ENCODE measurements around the gene SPATC1L.

SPATC1L gene

DNA sequence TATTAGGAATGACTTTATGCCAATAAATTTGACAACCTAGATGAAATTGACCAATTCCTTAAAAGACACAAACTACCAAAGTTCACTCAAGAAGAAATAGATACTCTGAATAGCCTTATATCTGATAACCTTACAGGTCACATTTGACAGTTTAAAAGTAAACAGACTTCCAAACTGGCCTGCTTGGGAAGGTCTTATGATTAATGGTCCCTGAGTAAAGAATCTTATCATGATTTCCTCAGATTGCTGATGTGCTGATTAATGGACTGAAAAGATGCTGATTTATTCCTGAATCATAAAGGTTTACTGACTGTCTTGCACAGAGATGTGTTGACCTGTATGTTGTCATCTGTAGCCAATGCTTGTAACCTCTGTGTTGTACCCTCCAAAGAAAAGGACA, 19.2 kb downstream of the SPATC1L start:
- DNase-seq (ENCODE audit: extremely low read depth, low read depth) = no peak
- no peak for TF ChIP-seq CTCF (IDR thresholded peaks at IDR 0.05; ENCODE audit: low read depth, low read length)

GRCh38 chr21:46163380-46163779, 20.9 kb downstream of the SPATC1L start:
- TF ChIP-seq CTCF (IDR thresholded peaks at IDR 0.05; ENCODE audit: low read depth, low read length) = no peak
- no peak for DNase-seq (ENCODE audit: extremely low read depth, low read depth)

- no peak for TF ChIP-seq CTCF (IDR thresholded peaks at IDR 0.05; ENCODE audit: low read depth, low read length)
- DNase-seq (ENCODE audit: extremely low read depth, low read depth) = no peak
Observed at GRCh38 chr21:46161633-46162592, 22.3 kb downstream of the SPATC1L start.

DNA sequence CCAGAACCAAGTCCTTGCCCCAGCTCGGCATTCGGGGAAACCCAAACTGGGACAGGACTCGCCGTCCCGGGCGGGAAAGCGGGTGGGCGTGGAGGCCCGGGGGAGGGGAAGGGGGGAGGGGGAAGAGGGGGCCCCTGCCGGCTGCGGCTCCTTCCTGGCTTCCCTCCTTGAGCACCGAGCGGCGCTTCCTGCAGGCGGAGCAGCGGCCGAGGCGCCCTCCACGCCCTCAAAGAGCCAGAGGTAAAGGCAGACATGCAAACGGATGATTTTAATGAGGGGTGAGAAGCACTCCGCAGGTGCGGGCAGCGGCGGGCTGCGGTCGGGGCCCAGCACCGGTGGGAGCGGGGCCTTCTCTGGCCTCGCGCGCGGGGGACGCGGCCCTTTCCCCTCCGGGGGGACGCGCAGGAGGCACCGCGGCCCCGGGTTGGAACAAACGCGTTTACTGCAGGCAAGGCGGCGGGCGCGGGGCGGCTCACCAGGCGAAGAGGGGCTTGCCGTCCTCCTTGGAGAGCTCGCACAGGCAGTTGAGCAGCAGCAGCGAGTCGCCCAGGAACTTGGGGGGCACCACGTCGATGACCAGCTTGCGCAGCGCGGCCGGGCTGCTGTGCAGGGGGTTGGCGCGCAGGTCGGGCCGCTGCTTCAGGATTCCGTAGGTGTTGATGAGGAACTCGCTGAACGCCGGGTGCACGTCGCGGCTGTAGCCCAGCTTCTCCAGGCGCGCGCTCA, 23.2 kb downstream of the SPATC1L start:
- no peak for TF ChIP-seq CTCF (IDR thresholded peaks at IDR 0.05; ENCODE audit: low read depth, low read length)
- no peak for DNase-seq (ENCODE audit: extremely low read depth, low read depth)

DNA sequence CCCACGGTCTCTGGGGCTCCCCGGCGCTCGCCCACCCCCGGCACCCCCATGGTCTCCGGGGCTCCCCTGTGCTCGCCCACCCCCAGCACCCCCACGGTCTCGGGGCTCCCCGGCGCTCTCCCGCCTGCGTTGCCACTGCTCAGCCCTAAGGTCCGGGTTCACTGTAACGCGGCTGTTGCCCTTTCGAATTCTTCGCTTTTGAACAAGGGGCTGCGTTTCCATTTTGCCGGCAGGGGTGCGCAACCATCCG, 23.7 kb downstream of the SPATC1L start:
- TF ChIP-seq CTCF (IDR thresholded peaks at IDR 0.05; ENCODE audit: low read depth, low read length) = no peak
- DNase-seq (ENCODE audit: extremely low read depth, low read depth) = no peak

GRCh38 chr21:46159841-46160656, 24.2 kb downstream of the SPATC1L start:
- TF ChIP-seq CTCF (IDR thresholded peaks at IDR 0.05; ENCODE audit: low read depth, low read length) = no peak
- no peak for DNase-seq (ENCODE audit: extremely low read depth, low read depth)
